Measurements from ENCODE around the gene ARMC7.
"Not testable (repeated sequence)": the region's sequence is repeated elsewhere in the genome, so short reads cannot be mapped to it uniquely, and the experiment has no call there.

ARMC7 gene

DNA sequence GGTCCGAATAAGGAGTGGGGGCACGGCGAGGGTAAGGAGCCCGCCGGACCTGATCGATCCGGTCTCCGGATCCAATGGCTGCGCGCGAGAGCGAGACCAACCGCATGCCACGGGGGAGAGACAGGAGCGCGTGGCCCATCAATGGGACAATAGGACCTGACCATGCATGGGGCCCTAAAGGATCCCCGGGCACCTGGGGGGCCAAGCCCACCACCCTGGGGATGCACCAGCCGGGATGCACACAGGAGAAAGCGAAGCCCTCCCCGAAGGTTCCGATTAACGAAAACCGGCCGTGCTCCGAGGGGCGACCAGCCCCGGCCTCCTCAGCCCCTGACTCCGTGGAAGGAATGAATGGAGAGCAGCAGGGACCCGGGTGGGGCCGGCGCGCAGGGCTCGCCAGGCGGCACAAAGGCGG lies 44.0 kb downstream of the ARMC7 start:
- Mint-ChIP-seq H3K9me3 (no peaks in the 10 kb centered on the region), H3K27ac (peak overlapping the region; percentile 95), H3K36me3 (ENCODE audit: low read depth) (peaks cover 17% of the 10 kb centered on the region), H3K4me3 (peak overlapping the region; percentile 97), H3K4me1 (ENCODE audit: low read depth) (peaks cover 34% of the 10 kb centered on the region), H3K27me3 (ENCODE audit: low read depth) (no peaks in the 10 kb centered on the region)
- DNase-seq (ENCODE audit: low spot score): peak; percentile 34

DNA sequence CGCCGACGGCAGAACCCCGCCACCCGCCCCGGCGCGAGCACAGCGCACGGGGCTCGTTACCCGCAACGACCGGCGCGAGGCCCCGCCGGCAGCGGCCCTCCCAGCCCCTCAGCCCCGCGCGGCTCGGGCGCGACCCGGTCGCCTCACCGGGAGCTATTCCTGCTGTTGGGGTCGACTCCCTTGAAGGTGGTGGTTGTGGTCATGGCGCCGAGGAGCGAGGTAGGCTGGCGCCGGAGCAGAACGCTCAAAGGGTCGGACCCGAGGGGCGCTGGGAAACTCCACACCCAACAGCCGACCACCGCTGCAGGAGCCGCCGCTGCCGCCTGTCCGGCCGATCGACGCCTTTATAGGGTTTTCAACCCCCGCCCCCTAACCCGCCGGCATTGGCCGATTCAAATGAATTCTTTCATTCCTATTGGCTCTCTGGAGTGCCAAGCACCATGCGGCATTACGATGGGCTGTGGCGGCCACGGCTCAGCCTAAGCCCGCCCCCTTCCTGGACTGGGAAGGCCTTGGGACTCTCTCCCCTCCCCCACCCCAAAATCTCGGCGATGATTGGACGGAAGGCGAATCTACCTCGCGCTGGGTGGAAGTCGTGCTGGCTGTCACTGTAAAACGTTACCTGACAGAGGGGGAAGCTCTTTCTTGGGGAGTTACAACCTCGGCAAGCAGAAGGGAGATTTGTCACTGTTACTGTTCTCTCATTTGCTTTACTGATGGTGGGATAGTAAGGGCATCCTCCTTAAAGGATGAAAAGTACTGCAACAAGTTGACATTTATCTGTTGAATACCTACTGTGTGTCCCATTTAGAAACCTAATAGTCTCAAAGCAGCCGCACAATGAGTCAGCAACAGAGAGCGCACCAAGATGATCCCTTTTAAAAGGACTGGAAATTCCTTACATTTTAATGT lies 44.7 kb downstream of the ARMC7 start, which contains the start of gene JPT1:
JPT1 (minus strand) TSS at position 318 of the 912 bp plus-strand sequence; CDS start at position 203, 115 bp downstream.
- Mint-ChIP-seq H3K4me1 (ENCODE audit: low read depth) (peaks cover 34% of the 10 kb centered on the region), H3K27me3 (ENCODE audit: low read depth) (no peaks in the 10 kb centered on the region), H3K9me3 (no peaks in the 10 kb centered on the region), H3K27ac (peak within 1 kb of the TSS; percentile 95), H3K36me3 (ENCODE audit: low read depth) (peaks cover 15% of the 10 kb centered on the region), H3K4me3 (peak within 1 kb of the TSS; percentile 97)
- peak; percentile 95 for DNase-seq (ENCODE audit: low spot score)

- Mint-ChIP-seq H3K4me1 (ENCODE audit: low read depth) (peaks cover 30% of the 10 kb centered on the region), H3K27me3 (ENCODE audit: low read depth) (no peaks in the 10 kb centered on the region), H3K36me3 (ENCODE audit: low read depth) (peaks cover 12% of the 10 kb centered on the region), H3K9me3 (no peaks in the 10 kb centered on the region), H3K4me3 (peak overlapping the region; percentile 38), H3K27ac (peak overlapping the region; percentile 87)
- DNase-seq (ENCODE audit: low spot score): no peak
Observed at GRCh38 chr17:75155191-75155601, 45.4 kb downstream of the ARMC7 start.

- not testable (repeated sequence) for H3K27ac Mint-ChIP-seq
- peaks cover 13% of the 10 kb centered on the region for H3K4me1 Mint-ChIP-seq (ENCODE audit: low read depth)
Observed at GRCh38 chr17:75158480-75158879, 48.7 kb downstream of the ARMC7 start.

GRCh38 chr17:75159196-75160031 lies 49.6 kb downstream of the ARMC7 start:
- no peak for DNase-seq (ENCODE audit: low spot score)
- H3K27me3 Mint-ChIP-seq (ENCODE audit: low read depth): no peaks in the 10 kb centered on the region
- H3K4me3 Mint-ChIP-seq: no peak overlapping the region
- H3K27ac Mint-ChIP-seq: no peak overlapping the region
- peaks cover 6% of the 10 kb centered on the region for H3K36me3 Mint-ChIP-seq (ENCODE audit: low read depth)
- H3K4me1 Mint-ChIP-seq (ENCODE audit: low read depth): peaks cover 13% of the 10 kb centered on the region
- no peaks in the 10 kb centered on the region for H3K9me3 Mint-ChIP-seq

More at GRCh38 chr17:75158480-75158879, 48.7 kb downstream of the ARMC7 start:
- H3K4me3 Mint-ChIP-seq; H3K36me3 Mint-ChIP-seq (ENCODE audit: low read depth); H3K27me3 Mint-ChIP-seq (ENCODE audit: low read depth); H3K9me3 Mint-ChIP-seq; DNase-seq (ENCODE audit: low spot score): not testable (repeated sequence)

DNA sequence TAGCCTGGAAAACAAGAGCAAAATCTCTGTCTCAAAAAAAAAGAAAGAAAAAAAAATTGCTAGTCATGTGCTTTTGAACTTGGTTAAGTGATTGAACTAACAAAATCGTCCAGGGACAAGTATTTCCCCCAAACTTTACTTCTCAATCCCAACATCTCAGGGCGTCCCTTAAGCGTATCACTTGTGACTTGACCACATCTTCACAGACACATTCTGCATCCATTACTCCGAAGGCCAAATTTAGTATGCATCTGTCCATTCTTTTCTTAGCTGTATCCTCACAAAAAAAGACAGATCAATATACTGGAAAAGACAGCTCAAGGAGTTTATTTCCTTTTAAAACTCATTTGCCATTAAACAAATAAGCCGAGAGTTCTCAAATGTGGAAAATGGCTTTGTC lies 50.4 kb downstream of the ARMC7 start:
- H3K4me1 Mint-ChIP-seq (ENCODE audit: low read depth): peaks cover 6% of the 10 kb centered on the region
- no peak overlapping the region for H3K27ac Mint-ChIP-seq
- no peak for DNase-seq (ENCODE audit: low spot score)
- no peaks in the 10 kb centered on the region for H3K27me3 Mint-ChIP-seq (ENCODE audit: low read depth)
- peaks cover 10% of the 10 kb centered on the region for H3K36me3 Mint-ChIP-seq (ENCODE audit: low read depth)
- H3K4me3 Mint-ChIP-seq: no peak overlapping the region
- H3K9me3 Mint-ChIP-seq: no peaks in the 10 kb centered on the region

DNA sequence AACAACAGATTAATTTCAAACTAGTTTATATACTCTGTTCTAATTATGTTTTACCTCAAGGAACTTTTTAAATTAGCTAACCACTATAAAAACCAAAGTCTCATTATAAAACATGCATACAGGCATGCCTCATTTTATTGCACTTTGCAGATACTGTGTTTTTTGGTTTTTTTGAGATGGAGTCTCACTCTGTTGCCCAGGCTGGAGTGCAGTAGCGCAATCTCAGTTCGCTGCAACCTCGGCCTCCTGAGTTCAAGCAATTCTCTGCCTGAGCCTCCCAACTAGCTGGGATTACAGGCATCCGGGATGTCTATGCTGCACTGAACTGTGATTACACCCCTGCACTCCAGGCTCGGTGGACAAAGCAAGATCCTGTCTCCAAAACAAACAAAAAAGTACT lies 53.3 kb downstream of the ARMC7 start:
- no peak for DNase-seq (ENCODE audit: low spot score)
- Mint-ChIP-seq H3K27ac (no peak overlapping the region), H3K4me3 (no peak overlapping the region), H3K36me3 (ENCODE audit: low read depth) (peaks cover 20% of the 10 kb centered on the region), H3K4me1 (ENCODE audit: low read depth) (no peaks in the 10 kb centered on the region), H3K9me3 (no peaks in the 10 kb centered on the region), H3K27me3 (ENCODE audit: low read depth) (no peaks in the 10 kb centered on the region)

GRCh38 chr17:75164606-75165005 lies 54.8 kb downstream of the ARMC7 start:
- H3K27ac Mint-ChIP-seq; H3K9me3 Mint-ChIP-seq; H3K27me3 Mint-ChIP-seq (ENCODE audit: low read depth); DNase-seq (ENCODE audit: low spot score); H3K4me3 Mint-ChIP-seq; H3K4me1 Mint-ChIP-seq (ENCODE audit: low read depth): not testable (repeated sequence)
- peaks cover 25% of the 10 kb centered on the region for H3K36me3 Mint-ChIP-seq (ENCODE audit: low read depth)

DNA sequence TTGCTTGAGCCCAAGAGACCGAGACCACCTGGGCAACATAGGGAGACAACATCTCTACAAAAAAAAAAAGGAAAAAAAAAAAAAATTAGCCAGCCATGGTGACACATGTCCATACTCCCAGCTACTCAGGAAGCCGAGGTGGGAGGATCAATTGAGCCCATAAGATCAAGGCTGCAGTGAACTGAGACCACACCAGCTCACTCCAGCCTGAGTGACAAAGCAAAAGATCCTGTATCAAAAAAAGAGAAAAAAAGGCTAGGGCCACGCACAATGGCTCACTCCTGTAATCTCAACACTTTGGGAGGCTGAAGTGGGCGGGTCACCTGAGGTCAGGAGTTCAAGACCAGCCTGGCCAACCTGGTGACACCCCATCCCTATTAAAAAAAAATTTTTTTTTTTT lies 59.2 kb downstream of the ARMC7 start:
- Mint-ChIP-seq H3K27me3 (ENCODE audit: low read depth) (no peaks in the 10 kb centered on the region), H3K36me3 (ENCODE audit: low read depth) (peaks cover 41% of the 10 kb centered on the region), H3K4me1 (ENCODE audit: low read depth) (peaks cover 5% of the 10 kb centered on the region), H3K9me3 (no peaks in the 10 kb centered on the region), H3K27ac (no peak overlapping the region), H3K4me3 (no peak overlapping the region)
- DNase-seq (ENCODE audit: low spot score): no peak

DNA sequence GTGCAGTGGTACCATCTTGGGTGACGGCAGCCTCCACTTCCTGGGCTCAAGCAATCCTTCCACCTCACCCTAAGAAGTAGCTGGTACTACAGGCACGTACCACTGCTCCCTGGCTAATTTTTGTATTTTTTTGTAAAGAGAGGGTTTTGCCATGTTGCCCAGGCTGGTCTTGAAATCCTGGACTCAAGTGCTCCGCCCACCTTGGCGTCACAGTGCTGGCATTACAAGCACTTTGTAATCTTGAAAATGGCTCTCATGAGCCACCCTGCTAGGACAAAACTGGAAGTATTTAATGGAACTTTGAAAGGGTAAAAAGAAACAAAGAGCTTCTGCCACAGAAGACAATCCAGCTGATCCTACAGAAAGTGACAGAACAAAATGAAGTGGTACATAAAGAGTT lies 63.8 kb downstream of the ARMC7 start:
- Mint-ChIP-seq H3K36me3 (ENCODE audit: low read depth) (peaks cover 44% of the 10 kb centered on the region), H3K4me1 (ENCODE audit: low read depth) (peaks cover 5% of the 10 kb centered on the region), H3K27ac (no peak overlapping the region), H3K27me3 (ENCODE audit: low read depth) (no peaks in the 10 kb centered on the region), H3K9me3 (no peaks in the 10 kb centered on the region), H3K4me3 (no peak overlapping the region)
- DNase-seq (ENCODE audit: low spot score): no peak

- no peak overlapping the region for H3K4me3 Mint-ChIP-seq
- no peak for DNase-seq (ENCODE audit: low spot score)
- H3K9me3 Mint-ChIP-seq: no peaks in the 10 kb centered on the region
- no peak overlapping the region for H3K27ac Mint-ChIP-seq
- no peaks in the 10 kb centered on the region for H3K27me3 Mint-ChIP-seq (ENCODE audit: low read depth)
- H3K36me3 Mint-ChIP-seq (ENCODE audit: low read depth): peaks cover 54% of the 10 kb centered on the region
- H3K4me1 Mint-ChIP-seq (ENCODE audit: low read depth): peaks cover 9% of the 10 kb centered on the region
Observed at GRCh38 chr17:75174996-75175395, 65.2 kb downstream of the ARMC7 start.

- DNase-seq (ENCODE audit: low spot score): no peak
- no peaks in the 10 kb centered on the region for H3K9me3 Mint-ChIP-seq
- peaks cover 16% of the 10 kb centered on the region for H3K4me1 Mint-ChIP-seq (ENCODE audit: low read depth)
- H3K4me3 Mint-ChIP-seq: no peak overlapping the region
- H3K27me3 Mint-ChIP-seq (ENCODE audit: low read depth): no peaks in the 10 kb centered on the region
- H3K27ac Mint-ChIP-seq: no peak overlapping the region
- peaks cover 62% of the 10 kb centered on the region for H3K36me3 Mint-ChIP-seq (ENCODE audit: low read depth)
Observed at GRCh38 chr17:75176625-75177024, 66.9 kb downstream of the ARMC7 start.

DNA sequence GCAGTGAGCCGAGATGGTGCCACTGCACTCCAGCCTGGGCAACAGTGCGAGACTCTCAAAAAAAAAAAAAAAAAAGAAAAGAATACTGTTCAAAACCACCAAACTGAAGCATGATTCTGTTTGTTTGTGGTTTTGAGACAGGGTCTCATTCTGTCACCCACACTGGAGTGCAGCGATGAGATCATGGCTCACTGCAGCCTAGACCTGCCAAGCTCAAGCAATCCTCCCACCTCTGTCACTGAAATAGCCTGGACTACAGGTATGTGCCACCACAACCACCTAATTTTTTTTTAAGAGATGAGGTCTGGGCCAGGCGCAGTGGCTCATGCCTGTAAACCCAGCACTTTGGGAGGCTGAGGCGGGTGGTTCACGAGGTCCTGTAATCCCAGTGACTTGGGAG lies 68.7 kb downstream of the ARMC7 start:
- H3K4me3 Mint-ChIP-seq: no peak overlapping the region
- H3K9me3 Mint-ChIP-seq: no peaks in the 10 kb centered on the region
- no peak overlapping the region for H3K27ac Mint-ChIP-seq

More for the DNA sequence above, 68.7 kb downstream of the ARMC7 start:
- DNase-seq (ENCODE audit: low spot score): no peak
- Mint-ChIP-seq H3K27me3 (ENCODE audit: low read depth) (no peaks in the 10 kb centered on the region), H3K36me3 (ENCODE audit: low read depth) (peaks cover 51% of the 10 kb centered on the region), H3K4me1 (ENCODE audit: low read depth) (peaks cover 13% of the 10 kb centered on the region)

Measured in T-helper 2 cell treated with Interferon-gamma antibody and Interleukin-4, amounts not matched to agents 5 μg/mL and 100 μg/mL, for 36 hours (primary cell).